CD4-positive, alpha-beta T cell treated with Interleukin-15 for 1 hour (primary cell): ENCODE data around the gene HSPA1B.
"Not testable (repeated sequence)": the region's sequence is repeated elsewhere in the genome, so short reads cannot be mapped to it uniquely, and the experiment has no call there.

Experiments
- DNase-seq: peaks from one replicate; pipeline ENCODE4 v3.0.0-alpha.2; 2020

HSPA1B gene

GRCh38 chr6:31829633-31830283 lies 2.2 kb downstream of the HSPA1B start:
- DNase-seq: no peak

- peak; percentile 36 for DNase-seq
Observed at GRCh38 chr6:31830886-31831335, 3.4 kb downstream of the HSPA1B start.

- DNase-seq: peak; percentile 59
Observed at GRCh38 chr6:31831350-31832215, 4.0 kb downstream of the HSPA1B start.

GRCh38 chr6:31834367-31835250 lies 7.1 kb downstream of the HSPA1B start:
- DNase-seq: peak; percentile 79

GRCh38 chr6:31836047-31836473 lies 8.5 kb downstream of the HSPA1B start:
- DNase-seq: no peak

- no peak for DNase-seq
Observed at GRCh38 chr6:31836474-31837368, 9.2 kb downstream of the HSPA1B start.

GRCh38 chr6:31837369-31838113 lies 10.0 kb downstream of the HSPA1B start:
- no peak for DNase-seq

GRCh38 chr6:31838114-31838553 lies 10.6 kb downstream of the HSPA1B start:
- not testable (repeated sequence) for DNase-seq

GRCh38 chr6:31838968-31839367 lies 11.4 kb downstream of the HSPA1B start:
- DNase-seq: no peak

- not testable (repeated sequence) for DNase-seq
Observed at GRCh38 chr6:31839779-31840126, 12.2 kb downstream of the HSPA1B start.

GRCh38 chr6:31842053-31842452 lies 14.5 kb downstream of the HSPA1B start:
- no peak for DNase-seq

GRCh38 chr6:31844507-31844906 lies 17.0 kb downstream of the HSPA1B start:
- DNase-seq: no peak

- no peak for DNase-seq
Observed at GRCh38 chr6:31847276-31847978, 19.9 kb downstream of the HSPA1B start.

- DNase-seq: no peak
Observed at GRCh38 chr6:31850765-31851484, 23.4 kb downstream of the HSPA1B start.

GRCh38 chr6:31851485-31851832 lies 23.9 kb downstream of the HSPA1B start:
- DNase-seq: no peak

GRCh38 chr6:31851980-31852718 lies 24.6 kb downstream of the HSPA1B start:
- DNase-seq: not testable (repeated sequence)

GRCh38 chr6:31857774-31858173 lies 30.2 kb downstream of the HSPA1B start:
- DNase-seq: not testable (repeated sequence)

GRCh38 chr6:31858707-31859106 lies 31.2 kb downstream of the HSPA1B start:
- no peak for DNase-seq

- no peak for DNase-seq
Observed at GRCh38 chr6:31859923-31860322, 32.4 kb downstream of the HSPA1B start.
